RWPE2 (cell line): ENCODE data around the gene FTSJ3.

Experiments used
- ATAC-seq: fragments of 200-7000 bp; cut with Tn5 transposase; 3 replicates; pipeline ENCODE4 v1.9.1; 2021; ENCODE audit warnings: low read depth
- DNase-seq: peaks from one replicate; pipeline ENCODE4 v3.0.0-alpha.2; 2020; ENCODE audit warnings: low spot score
- H3K27ac ChIP-seq: fragments of 450-650 bp; 2 replicates; pipeline ENCODE4 v1.5.1; 2017; ENCODE audit warnings: mild to moderate bottlenecking; ENCODE audit not compliant: poor library complexity, severe bottlenecking
- H3K27me3 ChIP-seq: fragments of 250-450 bp; sonication (Bioruptor Pico); 2 replicates; pipeline ENCODE4 v1.5.1; 2021; ENCODE audit warnings: mild to moderate bottlenecking, moderate library complexity; ENCODE audit not compliant: insufficient read depth, poor library complexity, severe bottlenecking
- H3K36me3 ChIP-seq: fragments of 250-450 bp; sonication (Bioruptor Pico); 2 replicates; pipeline ENCODE4 v1.5.1; 2020; ENCODE audit warnings: low read depth, mild to moderate bottlenecking, moderate library complexity
- H3K4me1 ChIP-seq: fragments of 250-450 bp; sonication (Bioruptor Pico); 2 replicates; pipeline ENCODE4 v1.5.1; 2021; ENCODE audit warnings: mild to moderate bottlenecking, moderate library complexity; ENCODE audit not compliant: insufficient read depth, poor library complexity, severe bottlenecking
- H3K4me3 ChIP-seq: fragments of 250-450 bp; sonication (Bioruptor Pico); 2 replicates; pipeline ENCODE4 v1.5.1; 2021; ENCODE audit warnings: mild to moderate bottlenecking, moderate library complexity; ENCODE audit not compliant: severe bottlenecking
- H3K9me3 ChIP-seq: fragments of 250-450 bp; sonication (Bioruptor Pico); 2 replicates; pipeline ENCODE4 v1.5.1; 2021; ENCODE audit warnings: mild to moderate bottlenecking, moderate library complexity; ENCODE audit not compliant: severe bottlenecking
- TF ChIP-seq, protein P1 (sequence below): fragments of 450-650 bp; IDR thresholded peaks from one replicate; pipeline ENCODE4 v1.5.1; 2017; ENCODE audit warnings: mild to moderate bottlenecking, moderate library complexity; ENCODE audit not compliant: poor library complexity, severe bottlenecking

FTSJ3 gene

DNA sequence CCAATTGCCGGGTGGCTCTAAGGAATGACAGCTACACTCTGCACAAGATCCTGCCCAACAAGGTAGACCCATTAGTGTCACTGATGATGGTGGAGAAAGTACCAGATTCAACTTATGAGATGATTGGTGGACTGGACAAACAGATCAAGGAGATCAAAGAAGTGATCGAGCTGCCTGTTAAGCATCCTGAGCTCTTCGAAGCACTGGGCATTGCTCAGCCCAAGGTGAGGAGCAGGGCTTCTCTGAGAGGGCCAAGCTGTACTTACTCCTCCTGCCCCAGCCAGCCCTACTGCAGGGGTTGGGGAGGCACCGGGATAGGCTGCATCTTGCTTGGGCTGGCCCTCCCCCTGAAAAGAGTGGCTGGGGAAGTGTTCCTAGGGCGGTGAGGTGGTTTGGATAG is 2.8 kb upstream of the FTSJ3 start:
- H3K27me3 ChIP-seq = no peaks in the 10 kb centered on the region
- no peak for DNase-seq
- no peak overlapping the region for H3K27ac ChIP-seq
- TF ChIP-seq, protein P1, sequence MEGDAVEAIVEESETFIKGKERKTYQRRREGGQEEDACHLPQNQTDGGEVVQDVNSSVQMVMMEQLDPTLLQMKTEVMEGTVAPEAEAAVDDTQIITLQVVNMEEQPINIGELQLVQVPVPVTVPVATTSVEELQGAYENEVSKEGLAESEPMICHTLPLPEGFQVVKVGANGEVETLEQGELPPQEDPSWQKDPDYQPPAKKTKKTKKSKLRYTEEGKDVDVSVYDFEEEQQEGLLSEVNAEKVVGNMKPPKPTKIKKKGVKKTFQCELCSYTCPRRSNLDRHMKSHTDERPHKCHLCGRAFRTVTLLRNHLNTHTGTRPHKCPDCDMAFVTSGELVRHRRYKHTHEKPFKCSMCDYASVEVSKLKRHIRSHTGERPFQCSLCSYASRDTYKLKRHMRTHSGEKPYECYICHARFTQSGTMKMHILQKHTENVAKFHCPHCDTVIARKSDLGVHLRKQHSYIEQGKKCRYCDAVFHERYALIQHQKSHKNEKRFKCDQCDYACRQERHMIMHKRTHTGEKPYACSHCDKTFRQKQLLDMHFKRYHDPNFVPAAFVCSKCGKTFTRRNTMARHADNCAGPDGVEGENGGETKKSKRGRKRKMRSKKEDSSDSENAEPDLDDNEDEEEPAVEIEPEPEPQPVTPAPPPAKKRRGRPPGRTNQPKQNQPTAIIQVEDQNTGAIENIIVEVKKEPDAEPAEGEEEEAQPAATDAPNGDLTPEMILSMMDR = no peak
- H3K36me3 ChIP-seq = peaks cover 82% of the 10 kb centered on the region
- H3K4me3 ChIP-seq = no peak overlapping the region
- ATAC-seq = no peak
- H3K4me1 ChIP-seq = peaks cover 8% of the 10 kb centered on the region
- H3K9me3 ChIP-seq = no peaks in the 10 kb centered on the region

DNA sequence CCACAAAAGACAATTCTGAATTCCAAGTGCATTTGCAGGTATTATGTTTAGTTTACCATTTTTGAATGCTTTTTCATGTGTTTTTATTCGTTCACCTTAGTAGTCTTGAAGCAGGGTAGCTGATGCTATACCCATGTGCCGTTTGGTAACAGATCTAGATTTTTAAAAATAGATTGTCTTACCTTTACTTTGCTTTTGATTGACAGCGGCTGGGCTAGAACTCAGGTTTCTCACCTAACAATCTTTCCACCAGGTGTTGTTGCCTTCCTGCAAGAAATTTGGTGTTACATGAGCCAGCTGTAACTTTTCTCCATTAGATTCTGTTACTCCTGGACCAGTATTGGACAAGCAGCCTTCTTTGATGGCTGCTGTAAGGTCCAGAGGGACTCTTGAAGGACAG is 1.5 kb upstream of the FTSJ3 start:
- no peak for ATAC-seq
- DNase-seq = no peak
- no peaks in the 10 kb centered on the region for H3K9me3 ChIP-seq
- H3K27ac ChIP-seq = no peak overlapping the region
- peaks cover 8% of the 10 kb centered on the region for H3K4me1 ChIP-seq
- H3K36me3 ChIP-seq = peaks cover 82% of the 10 kb centered on the region
- no peaks in the 10 kb centered on the region for H3K27me3 ChIP-seq
- TF ChIP-seq, protein P1 = no peak
- H3K4me3 ChIP-seq = no peak overlapping the region

- Histone ChIP-seq H3K4me3 (peak overlapping the region; percentile 96), H3K27ac (peak overlapping the region; percentile 65), H3K4me1 (peaks cover 8% of the 10 kb centered on the region), H3K9me3 (no peaks in the 10 kb centered on the region), H3K27me3 (no peaks in the 10 kb centered on the region), H3K36me3 (peaks cover 82% of the 10 kb centered on the region)
- DNase-seq (no peak), ATAC-seq (no peak)
- TF ChIP-seq, protein P1 = peak; percentile 28
Observed at GRCh38 chr17:63827801-63828221, 348 bp upstream of the FTSJ3 start.

DNA sequence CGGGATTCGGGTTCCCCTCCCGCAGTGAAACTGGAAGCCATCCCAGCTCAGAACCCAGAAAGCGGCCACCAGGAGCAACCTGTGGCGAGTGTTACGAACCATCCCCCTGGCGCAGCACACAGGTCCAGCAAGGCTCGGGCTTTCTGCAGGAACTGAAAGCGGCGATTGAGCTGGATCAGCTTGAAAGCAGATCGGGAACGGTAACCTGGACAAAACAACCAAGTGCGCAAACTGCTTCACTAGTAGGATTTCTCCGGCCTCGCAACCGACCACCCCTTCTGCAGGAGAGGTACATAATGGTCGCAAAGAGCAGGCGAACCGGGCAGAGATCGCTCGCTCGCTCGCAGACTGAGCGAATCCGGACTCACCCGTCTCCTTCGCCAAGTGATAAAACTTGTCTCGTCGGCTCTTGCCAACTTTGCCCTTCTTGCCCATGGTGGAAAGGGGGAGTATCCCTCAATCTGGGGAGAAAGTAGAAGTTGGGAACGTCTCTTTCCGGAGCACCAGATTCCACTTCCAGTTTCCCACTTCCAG is 928 bp downstream of the FTSJ3 start:
- TF ChIP-seq, protein P1 = no peak
- peak overlapping the region; percentile 65 for H3K27ac ChIP-seq
- DNase-seq (no peak), ATAC-seq (peak; percentile 10)
- peak overlapping the region; percentile 96 for H3K4me3 ChIP-seq
- H3K36me3 ChIP-seq = peaks cover 82% of the 10 kb centered on the region
- H3K9me3 ChIP-seq = no peaks in the 10 kb centered on the region
- no peaks in the 10 kb centered on the region for H3K27me3 ChIP-seq
- H3K4me1 ChIP-seq = peaks cover 8% of the 10 kb centered on the region

GRCh38 chr17:63824362-63824761 is 3.1 kb downstream of the FTSJ3 start:
- DNase-seq = no peak
- no peak overlapping the region for H3K4me3 ChIP-seq
- H3K4me1 ChIP-seq = peaks cover 8% of the 10 kb centered on the region
- H3K27ac ChIP-seq = no peak overlapping the region
- no peaks in the 10 kb centered on the region for H3K27me3 ChIP-seq
- peaks cover 80% of the 10 kb centered on the region for H3K36me3 ChIP-seq
- H3K9me3 ChIP-seq = no peaks in the 10 kb centered on the region
- no peak for ATAC-seq
- TF ChIP-seq, protein P1 = no peak
